ENCODE measurements around the gene PPTC7.
A peak's percentile ranks its signal among the peaks of the same experiment; 100 is the strongest.

Gene PPTC7

DNA sequence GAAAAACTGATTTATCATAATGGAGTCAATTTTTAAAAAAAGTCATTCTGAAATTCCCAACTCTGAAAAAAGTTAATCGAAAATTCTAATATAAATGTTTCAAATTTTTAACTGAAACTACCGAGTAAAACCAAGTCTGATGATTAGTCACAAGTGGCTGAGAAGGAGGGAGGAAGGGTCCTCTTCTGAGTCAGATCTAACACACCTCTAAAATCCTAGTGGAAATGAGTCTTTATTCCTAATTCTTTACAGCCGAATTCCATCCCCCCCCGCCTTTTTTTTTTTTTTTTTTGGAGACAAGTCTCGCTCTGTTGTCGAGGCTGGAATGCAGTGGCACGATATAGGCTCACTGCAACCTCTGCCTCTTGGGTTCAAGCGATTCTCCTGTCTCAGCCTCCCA lies 43.1 kb downstream of the PPTC7 start:
- no peaks in the 10 kb centered on the region for H3K27me3 ChIP-seq
- peaks cover 0 to 18% (median 18%) of the 10 kb centered on the region in 3 donors for H3K36me3 ChIP-seq
- DNase-seq, result no peak
- no peak for TF ChIP-seq CTCF (IDR thresholded peaks at IDR 0.05)
- H3K4me3 ChIP-seq, result no peak overlapping the region
- no peaks in the 10 kb centered on the region for H3K9me3 ChIP-seq
- intact Hi-C loops (cut with DNase I; ENCODE audit: low total_unique reads), result loop anchor here (5.0 kb wide), 1 partner anchor 42 kb away; the partner anchor contains the start of gene PPTC7
- peaks cover 0 to 71% (median 47%) of the 10 kb centered on the region in 4 donors for H3K4me1 ChIP-seq
- peak overlapping the region in 1 of 2 donors; percentile 76 for H3K27ac ChIP-seq

DNA sequence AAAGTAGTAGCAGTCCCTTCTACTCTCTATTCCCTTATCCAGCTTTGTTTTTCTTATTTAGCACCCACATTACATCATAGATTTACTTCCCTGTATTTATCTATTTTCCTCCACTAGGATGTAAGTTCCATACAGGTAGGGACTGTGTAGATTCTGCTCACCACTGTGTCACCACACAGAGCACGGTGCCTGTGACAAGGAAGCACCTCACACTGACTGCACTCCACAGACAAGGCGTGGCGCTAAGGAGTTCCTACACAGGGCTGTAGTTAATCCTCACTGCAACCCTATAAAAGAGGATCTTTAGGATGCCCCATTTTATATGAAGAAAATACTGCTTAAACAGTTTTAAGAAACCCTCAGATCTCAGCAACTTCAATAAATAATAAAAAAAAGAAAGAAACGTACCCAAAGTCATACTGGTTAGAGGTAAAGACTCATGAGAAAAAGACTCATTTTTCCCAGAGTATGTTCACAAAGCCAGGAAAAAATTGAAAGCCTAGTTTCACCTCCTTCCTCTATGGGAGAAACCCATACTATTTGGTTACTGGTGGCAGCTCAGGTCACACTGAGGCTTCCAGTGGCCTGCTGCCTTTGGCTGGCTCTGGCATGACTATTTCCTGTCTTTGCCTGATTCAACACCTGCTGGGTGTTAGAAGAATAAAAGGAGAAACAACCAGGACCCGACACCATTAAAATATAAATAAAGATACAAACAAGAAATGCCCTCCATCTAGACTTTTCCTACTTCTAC lies 44.1 kb downstream of the PPTC7 start:
- Histone ChIP-seq H3K36me3 (peaks cover 0 to 18% (median 18%) of the 10 kb centered on the region in 3 donors), H3K27ac (peak overlapping the region; percentile 9 to 76), H3K4me1 (peaks cover 0 to 61% (median 42%) of the 10 kb centered on the region in 4 donors), H3K9me3 (no peaks in the 10 kb centered on the region), H3K4me3 (no peak overlapping the region), H3K27me3 (no peaks in the 10 kb centered on the region)
- no peak for TF ChIP-seq CTCF (IDR thresholded peaks at IDR 0.05)
- no peak for DNase-seq
- intact Hi-C loops (cut with DNase I; ENCODE audit: low total_unique reads), result no loop called here

GRCh38 chr12:110537605-110538409 lies 45.3 kb downstream of the PPTC7 start:
- DNase-seq, result peak in 1 of 2 donors; percentile 75
- peaks cover 0 to 50% (median 30%) of the 10 kb centered on the region in 4 donors for H3K4me1 ChIP-seq
- TF ChIP-seq CTCF (IDR thresholded peaks at IDR 0.05), result no peak
- intact Hi-C loops (cut with DNase I; ENCODE audit: low total_unique reads), result no loop called here
- peak overlapping the region; percentile 61 to 76 for H3K27ac ChIP-seq
- peak overlapping the region; percentile 17 to 27 for H3K4me3 ChIP-seq
- no peaks in the 10 kb centered on the region for H3K9me3 ChIP-seq
- no peaks in the 10 kb centered on the region for H3K27me3 ChIP-seq
- H3K36me3 ChIP-seq, result peaks cover 0 to 18% (median 18%) of the 10 kb centered on the region in 3 donors

- peak overlapping the region; percentile 17 to 27 for H3K4me3 ChIP-seq
- no peak for TF ChIP-seq CTCF (IDR thresholded peaks at IDR 0.05)
- H3K27me3 ChIP-seq, result no peaks in the 10 kb centered on the region
- peaks cover 0 to 18% (median 18%) of the 10 kb centered on the region in 3 donors for H3K36me3 ChIP-seq
- H3K27ac ChIP-seq, result peak overlapping the region; percentile 61 to 76
- H3K4me1 ChIP-seq, result peaks cover 0 to 47% (median 32%) of the 10 kb centered on the region in 4 donors
- intact Hi-C loops (cut with DNase I; ENCODE audit: low total_unique reads), result no loop called here
- DNase-seq, result no peak
- no peaks in the 10 kb centered on the region for H3K9me3 ChIP-seq
Measured at GRCh38 chr12:110536834-110537604, 46.1 kb downstream of the PPTC7 start.

DNA sequence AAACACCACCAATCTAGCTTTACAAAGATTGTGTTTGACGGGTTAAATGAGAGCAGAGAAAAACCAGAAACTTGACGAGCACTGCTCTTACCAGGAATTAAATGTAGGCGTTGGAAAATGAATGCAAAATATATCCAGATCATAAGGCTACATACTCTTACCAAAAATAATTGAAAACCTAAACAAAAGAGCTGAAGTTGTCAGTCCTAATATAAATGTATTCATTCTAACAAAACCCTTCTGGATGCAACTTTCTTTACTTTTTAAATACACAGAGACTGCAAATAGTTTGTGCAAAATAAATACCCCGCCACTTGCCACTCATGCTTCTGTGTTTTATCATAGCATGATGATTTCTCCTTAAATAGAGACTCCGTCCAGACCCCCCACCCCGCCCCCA lies 48.3 kb downstream of the PPTC7 start:
- peak overlapping the region in 1 of 2 donors; percentile 76 for H3K27ac ChIP-seq
- H3K4me3 ChIP-seq, result no peak overlapping the region
- intact Hi-C loops (cut with DNase I; ENCODE audit: low total_unique reads), result no loop called here
- peaks cover 0 to 51% (median 36%) of the 10 kb centered on the region in 4 donors for H3K4me1 ChIP-seq
- H3K36me3 ChIP-seq, result peaks cover 0 to 18% (median 18%) of the 10 kb centered on the region in 3 donors
- H3K27me3 ChIP-seq, result no peaks in the 10 kb centered on the region
- no peak for DNase-seq
- no peak for TF ChIP-seq CTCF (IDR thresholded peaks at IDR 0.05)
- H3K9me3 ChIP-seq, result no peaks in the 10 kb centered on the region

Measured in tibial artery (tissue), 4 donors.